Ishikawa (cell line): ENCODE measurements around the gene LIMCH1.

Source experiments
- CREB1 ChIP-seq: IDR thresholded peaks from 2 replicates; pipeline ENCODE4 v1.6.1; 2012; ENCODE audit warnings: low read depth
- EP300 ChIP-seq: IDR thresholded peaks from 2 replicates; pipeline ENCODE4 v1.6.1; 2012; ENCODE audit warnings: borderline replicate concordance
- FOXM1 ChIP-seq: IDR thresholded peaks from 2 replicates; pipeline ENCODE4 v1.6.1; 2012; ENCODE audit warnings: low read depth, borderline replicate concordance
- MAX ChIP-seq: IDR thresholded peaks from 2 replicates; pipeline ENCODE4 v1.6.1; 2012
- NFIC ChIP-seq: IDR thresholded peaks from 2 replicates; pipeline ENCODE4 v1.6.1; 2012
- RAD21 ChIP-seq: IDR thresholded peaks from 2 replicates; pipeline ENCODE4 v1.6.1; 2012; ENCODE audit warnings: low read depth
- REST ChIP-seq: IDR thresholded peaks from 2 replicates; pipeline ENCODE4 v1.6.1; 2012; ENCODE audit warnings: low read depth, mild to moderate bottlenecking
- TEAD4 ChIP-seq: IDR thresholded peaks from 2 replicates; pipeline ENCODE4 v1.6.1; 2012
- USF1 ChIP-seq: IDR thresholded peaks from 2 replicates; pipeline ENCODE4 v1.6.1; 2012

- TF ChIP-seq MAX (no peak), REST (no peak), EP300 (no peak), RAD21 (no peak), CREB1 (no peak), NFIC (no peak), USF1 (no peak), FOXM1 (no peak), TEAD4 (no peak)
Measured at GRCh38 chr4:41635441-41635840, 97.5 kb downstream of the LIMCH1 start.
